Right atrium auricular region (tissue), 2 donors: Measurements from ENCODE around the gene TMEM242. TPM values are rescaled to one million over a fixed set of nuclear protein-coding genes. Genes with fewer than 3 reads are reported as not detected.

ENCODE experiments used
- DNase-seq: peaks from one replicate; pipeline ENCODE4 v3.0.0-alpha.2; 2019; ENCODE audit warnings: low spot score
- H3K27ac ChIP-seq, 2 donors: fragments of 200-600 bp; sonication (generic); 1 replicate in 1 of 2; 2 replicates in 1 of 2; pipeline ENCODE4 v1.5.1; 2016 to 2019
- H3K27me3 ChIP-seq, 2 donors: fragments of 200-600 bp; sonication (generic); one replicate each; pipeline versions ENCODE4 v1.5.1 to v1.6.0; 2017 to 2019
- H3K36me3 ChIP-seq: fragments of 200-600 bp; sonication (generic); one replicate; pipeline ENCODE4 v1.5.1; 2016
- H3K4me1 ChIP-seq, 2 donors: fragments of 200-600 bp; sonication (generic); one replicate each; pipeline versions ENCODE4 v1.5.1 to v1.6.0; 2017 to 2019
- H3K4me3 ChIP-seq, 2 donors: fragments of 200-600 bp; sonication (generic); 1 replicate in 1 of 2; 2 replicates in 1 of 2; pipeline ENCODE4 v1.5.1; 2017 to 2019; ENCODE audit warnings: mild to moderate bottlenecking in 1 of 2, moderate library complexity in 1 of 2
- H3K9me3 ChIP-seq, 2 donors: fragments of 200-600 bp; sonication (generic); one replicate each; pipeline ENCODE4 v1.5.1; 2019
- CTCF ChIP-seq, 2 donors: fragments of 200-600 bp; sonication (generic); IDR thresholded peaks; one replicate each; pipeline ENCODE4 v1.5.1; 2019; ENCODE audit warnings: antibody characterized with exemption in 2 of 2
- total RNA-seq, 2 donors: library from RNA; depleted of rRNA; stranded (reverse); fragments of >200 nt; gene quantifications; one replicate each; pipeline ENCODE4 v1.1.0, GENCODE V29; 2016

Gene TMEM242
- total RNA-seq, 2 donors from 2014 or later, result 4.9 to 6.2 TPM

GRCh38 chr6:157323966-157324300, 614 bp upstream of the TMEM242 start:
- Histone ChIP-seq H3K4me3 (peak overlapping the region; percentile 71 to 85), H3K36me3 (peaks cover 5% of the 10 kb centered on the region), H3K27me3 (no peaks in the 10 kb centered on the region), H3K4me1 (peaks cover 0 to 26% of the 10 kb centered on the region in 2 donors), H3K9me3 (no peaks in the 10 kb centered on the region), H3K27ac (peak overlapping the region; percentile 95 to 97)
- peak in 1 of 2 donors; percentile 43 for TF ChIP-seq CTCF (IDR thresholded peaks at IDR 0.05)
- peak; percentile 85 for DNase-seq

GRCh38 chr6:157322792-157323254, 496 bp downstream of the TMEM242 start:
- H3K9me3 ChIP-seq, result no peaks in the 10 kb centered on the region
- H3K4me3 ChIP-seq, result peak overlapping the region; percentile 71 to 85
- H3K4me1 ChIP-seq, result peaks cover 0 to 26% of the 10 kb centered on the region in 2 donors
- TF ChIP-seq CTCF (IDR thresholded peaks at IDR 0.05), result no peak
- H3K27ac ChIP-seq, result peak overlapping the region; percentile 95 to 97
- peaks cover 15% of the 10 kb centered on the region for H3K36me3 ChIP-seq
- DNase-seq, result peak; percentile 82
- no peaks in the 10 kb centered on the region for H3K27me3 ChIP-seq

- Histone ChIP-seq H3K9me3 (no peaks in the 10 kb centered on the region), H3K27me3 (no peaks in the 10 kb centered on the region), H3K4me3 (no peak overlapping the region), H3K27ac (peak overlapping the region; percentile 64 to 73), H3K36me3 (peaks cover 33% of the 10 kb centered on the region), H3K4me1 (peaks cover 0 to 18% of the 10 kb centered on the region in 2 donors)
- TF ChIP-seq CTCF (IDR thresholded peaks at IDR 0.05), result no peak
- peak; percentile 96 for DNase-seq
Measured at GRCh38 chr6:157316871-157317814, 6.2 kb downstream of the TMEM242 start.

GRCh38 chr6:157314705-157315321, 8.5 kb downstream of the TMEM242 start:
- DNase-seq, result no peak
- Histone ChIP-seq H3K4me3 (no peak overlapping the region), H3K27me3 (no peaks in the 10 kb centered on the region), H3K27ac (no peak overlapping the region), H3K36me3 (peaks cover 28% of the 10 kb centered on the region), H3K9me3 (no peaks in the 10 kb centered on the region), H3K4me1 (peaks cover 0 to 14% of the 10 kb centered on the region in 2 donors)
- peak; percentile 56 to 91 for TF ChIP-seq CTCF (IDR thresholded peaks at IDR 0.05)

GRCh38 chr6:157313531-157314467, 9.5 kb downstream of the TMEM242 start:
- Histone ChIP-seq H3K4me1 (peaks cover 0 to 14% of the 10 kb centered on the region in 2 donors), H3K4me3 (no peak overlapping the region), H3K27me3 (no peaks in the 10 kb centered on the region), H3K9me3 (no peaks in the 10 kb centered on the region), H3K36me3 (peaks cover 27% of the 10 kb centered on the region), H3K27ac (no peak overlapping the region)
- DNase-seq, result no peak
- TF ChIP-seq CTCF (IDR thresholded peaks at IDR 0.05), result no peak
